Endodermal cell (in vitro differentiated cells): ENCODE results near the gene RGS14. TPM values are rescaled to one million over a fixed set of nuclear protein-coding genes. Genes with fewer than 3 reads are reported as not detected.

Experiments used
- DNase-seq: peaks from one replicate; pipeline ENCODE4 v3.0.0-alpha.2; 2017
- H3K27ac ChIP-seq: 2 replicates; pipeline ENCODE4 v1.5.1; 2013; ENCODE audit warnings: mild to moderate bottlenecking, low read depth, low read length, moderate library complexity
- H3K27me3 ChIP-seq: 2 replicates; pipeline ENCODE4 v1.6.1; 2013; ENCODE audit warnings: mild to moderate bottlenecking, low read length, moderate library complexity; ENCODE audit not compliant: insufficient read depth, control insufficient read depth, poor library complexity, severe bottlenecking
- H3K36me3 ChIP-seq: 2 replicates; pipeline ENCODE4 v1.7.0; 2013; ENCODE audit warnings: mild to moderate bottlenecking, low read length, moderate library complexity; ENCODE audit not compliant: control insufficient read depth, insufficient read depth
- H3K4me1 ChIP-seq: one replicate; pipeline ENCODE4 v1.7.0; 2013; ENCODE audit warnings: low read length; ENCODE audit not compliant: control insufficient read depth, insufficient read depth
- H3K4me3 ChIP-seq: 2 replicates; pipeline ENCODE4 v1.5.1; 2013; ENCODE audit warnings: mild to moderate bottlenecking, low read length, moderate library complexity
- H3K9ac ChIP-seq: 2 replicates; pipeline ENCODE4 v1.6.1; 2013; ENCODE audit warnings: mild to moderate bottlenecking, low read length, moderate library complexity; ENCODE audit not compliant: poor library complexity, severe bottlenecking; ENCODE audit errors: extremely low read depth
- H3K9me3 ChIP-seq: 2 replicates; pipeline ENCODE4 v1.6.1; 2013; ENCODE audit warnings: mild to moderate bottlenecking, low read length, moderate library complexity; ENCODE audit not compliant: control insufficient read depth
- H3K27ac Mint-ChIP-seq: 2 replicates; pipeline ENCODE4 v1.8.0; 2020; ENCODE audit warnings: mixed read lengths
- H3K27me3 Mint-ChIP-seq: 2 replicates; pipeline ENCODE4 v1.8.0; 2021; ENCODE audit warnings: mild to moderate bottlenecking, mixed read lengths; ENCODE audit not compliant: insufficient read depth
- H3K36me3 Mint-ChIP-seq: 2 replicates; pipeline ENCODE4 v1.8.0; 2020; ENCODE audit warnings: low read depth, mixed read lengths
- H3K4me1 Mint-ChIP-seq: 2 replicates; pipeline ENCODE4 v1.8.0; 2020; ENCODE audit warnings: mixed read lengths
- H3K4me3 Mint-ChIP-seq: 2 replicates; pipeline ENCODE4 v1.8.0; 2020; ENCODE audit warnings: mild to moderate bottlenecking, moderate library complexity, mixed read lengths
- H3K9me3 Mint-ChIP-seq: 2 replicates; pipeline ENCODE4 v1.8.0; 2020; ENCODE audit warnings: mild to moderate bottlenecking, mixed read lengths
- WGBS, 2 experiments: methylation state at CpG; one replicate each; pipeline versions ENCODE4 v1.1.5 to v1.1.7; 2013; ENCODE audit warnings: missing lambda C conversion rate in 2 of 2, mixed read lengths in 1 of 2; ENCODE audit not compliant: insufficient coverage in 1 of 2, insufficient read length in 1 of 2; 5-methylcytosine and 5-hydroxymethylcytosine counted together
- total RNA-seq, 2 donors: library from RNA; stranded (reverse); fragmentation: NEBNext Ultra II Directional in 1 of 2; extraction: Animal tissue kit (Norgen Biotek cat#: 25700) in 1 of 2; gene quantifications; 2 replicates in 1 of 2; 3 replicates in 1 of 2; pipeline ENCODE4 v1.2.1, GENCODE V29; 2021
- TF ChIP-seq, protein P1 (sequence below): fragments of 200-600 bp; sonication (generic); conservative IDR thresholded peaks from 2 replicates; pipeline ENCODE4 v1.5.0; 2021; ENCODE audit warnings: antibody characterized with exemption, mild to moderate bottlenecking

RGS14 gene
- total RNA-seq, 2 donors from 2014 or later = 14.2 to 21.9 TPM

DNA sequence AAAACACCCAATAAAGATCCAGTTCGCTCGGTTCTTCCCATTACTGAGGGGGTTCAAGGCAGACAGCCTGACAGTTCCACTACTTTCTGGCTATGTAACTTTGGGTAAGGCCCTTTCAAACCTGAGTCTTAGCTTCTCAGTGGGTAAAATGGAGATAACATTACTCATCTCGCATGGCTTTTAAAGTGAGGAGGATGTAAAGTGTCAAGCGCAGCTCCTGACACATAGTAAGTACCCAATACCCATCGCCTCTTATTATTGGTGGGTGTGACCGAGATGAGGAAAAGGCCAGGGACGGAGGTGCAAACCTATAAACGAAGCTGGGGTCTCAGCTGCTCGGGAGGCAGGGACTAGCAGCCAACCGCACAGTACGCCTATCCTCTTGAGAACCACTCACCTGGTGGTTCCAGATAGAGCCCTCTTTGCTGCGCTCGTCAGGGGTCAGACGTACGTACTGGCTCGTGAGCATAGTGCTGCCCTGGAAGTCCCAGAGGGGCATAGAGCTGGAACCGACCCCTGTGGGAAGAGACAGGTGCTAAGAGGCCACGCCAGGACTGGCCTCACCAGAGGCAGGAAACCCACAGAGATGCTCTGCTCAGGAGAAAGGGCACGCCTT is 6.8 kb upstream of the RGS14 start:
- H3K27ac Mint-ChIP-seq = peak overlapping the region; percentile 100
- DNase-seq = no peak
- H3K4me3 Mint-ChIP-seq = peak overlapping the region; percentile 99
- Histone ChIP-seq H3K27ac (no peak overlapping the region), H3K4me1 (peaks cover 11% of the 10 kb centered on the region), H3K36me3 (peaks cover 33% of the 10 kb centered on the region), H3K9ac (peak overlapping the region; percentile 91), H3K9me3 (no peaks in the 10 kb centered on the region), H3K4me3 (peak overlapping the region; percentile 97), H3K27me3 (no peaks in the 10 kb centered on the region)
- H3K36me3 Mint-ChIP-seq = peaks cover 20% of the 10 kb centered on the region
- H3K27me3 Mint-ChIP-seq = peaks cover 25% of the 10 kb centered on the region
- TF ChIP-seq, protein P1, sequence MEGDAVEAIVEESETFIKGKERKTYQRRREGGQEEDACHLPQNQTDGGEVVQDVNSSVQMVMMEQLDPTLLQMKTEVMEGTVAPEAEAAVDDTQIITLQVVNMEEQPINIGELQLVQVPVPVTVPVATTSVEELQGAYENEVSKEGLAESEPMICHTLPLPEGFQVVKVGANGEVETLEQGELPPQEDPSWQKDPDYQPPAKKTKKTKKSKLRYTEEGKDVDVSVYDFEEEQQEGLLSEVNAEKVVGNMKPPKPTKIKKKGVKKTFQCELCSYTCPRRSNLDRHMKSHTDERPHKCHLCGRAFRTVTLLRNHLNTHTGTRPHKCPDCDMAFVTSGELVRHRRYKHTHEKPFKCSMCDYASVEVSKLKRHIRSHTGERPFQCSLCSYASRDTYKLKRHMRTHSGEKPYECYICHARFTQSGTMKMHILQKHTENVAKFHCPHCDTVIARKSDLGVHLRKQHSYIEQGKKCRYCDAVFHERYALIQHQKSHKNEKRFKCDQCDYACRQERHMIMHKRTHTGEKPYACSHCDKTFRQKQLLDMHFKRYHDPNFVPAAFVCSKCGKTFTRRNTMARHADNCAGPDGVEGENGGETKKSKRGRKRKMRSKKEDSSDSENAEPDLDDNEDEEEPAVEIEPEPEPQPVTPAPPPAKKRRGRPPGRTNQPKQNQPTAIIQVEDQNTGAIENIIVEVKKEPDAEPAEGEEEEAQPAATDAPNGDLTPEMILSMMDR = no peak
- 15 to 17% methylated on average over 12 to 19 of the region's 19 CpGs for WGBS, 2 experiments
- H3K4me1 Mint-ChIP-seq = peaks cover 18% of the 10 kb centered on the region
- H3K9me3 Mint-ChIP-seq = no peaks in the 10 kb centered on the region

DNA sequence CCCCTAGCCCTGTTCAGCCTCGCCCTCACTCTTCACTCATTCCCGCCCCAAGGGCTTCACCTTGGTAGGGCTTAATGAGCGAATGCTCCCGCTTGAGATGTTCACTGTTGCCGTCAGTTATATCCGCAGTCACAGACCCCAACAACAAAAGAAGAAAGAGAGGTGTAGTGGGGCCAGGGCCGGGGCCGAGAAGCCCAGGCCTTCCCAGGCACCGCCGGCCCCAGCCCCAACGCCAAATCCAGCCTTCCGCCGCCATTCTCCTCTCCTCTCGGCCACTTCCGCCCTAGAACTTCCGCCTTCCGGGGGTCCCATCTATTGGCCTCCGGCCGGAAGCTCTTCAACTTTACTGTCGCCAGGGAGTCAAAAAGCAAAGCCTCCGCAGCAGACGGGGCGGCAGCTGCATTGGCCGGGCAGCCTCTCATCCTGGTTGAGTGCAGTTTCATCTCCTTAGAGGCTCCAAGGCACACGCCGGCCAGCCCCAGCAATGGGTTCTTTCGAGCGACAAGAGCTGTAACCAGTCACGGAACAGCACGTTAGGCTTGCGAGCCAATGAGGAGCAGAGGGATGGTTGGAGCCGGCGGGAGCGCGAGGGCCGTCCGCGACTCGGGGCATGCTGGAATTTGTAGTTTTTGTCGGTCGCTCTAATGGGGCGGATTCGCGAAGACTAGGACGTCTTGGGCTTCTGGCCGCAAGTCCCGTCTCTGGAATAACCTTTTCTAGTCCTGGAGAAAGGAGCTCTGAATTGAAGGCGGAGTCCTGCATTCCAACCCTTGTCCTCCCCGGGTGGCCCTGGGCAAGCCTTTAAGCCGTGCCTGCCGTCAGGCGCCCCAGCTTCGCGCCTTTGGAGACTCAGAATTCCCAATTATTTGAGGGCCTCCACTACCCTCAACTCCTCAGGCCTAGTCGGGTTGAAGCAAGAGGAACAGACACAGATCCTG is 6.1 kb upstream of the RGS14 start, which contains the start of gene LMAN2:
Gene LMAN2, minus strand, starts transcription at position 277 of the 938 bp plus-strand sequence. Its CDS starts 21 bp downstream, at position 256.
- peaks cover 27% of the 10 kb centered on the region for H3K36me3 ChIP-seq
- peaks cover 18% of the 10 kb centered on the region for H3K4me1 Mint-ChIP-seq
- peak within 1 kb of the TSS; percentile 97 for H3K4me3 ChIP-seq
- H3K27ac ChIP-seq = peak within 1 kb of the TSS; percentile 94
- H3K9me3 ChIP-seq = no peaks in the 10 kb centered on the region
- TF ChIP-seq, protein P1 = no peak
- H3K9ac ChIP-seq = peak within 1 kb of the TSS; percentile 91
- peaks cover 33% of the 10 kb centered on the region for H3K27me3 Mint-ChIP-seq
- peaks cover 4% of the 10 kb centered on the region for H3K27me3 ChIP-seq
- DNase-seq = peak; percentile 98
- H3K36me3 Mint-ChIP-seq = peaks cover 15% of the 10 kb centered on the region
- H3K9me3 Mint-ChIP-seq = no peaks in the 10 kb centered on the region
- peak within 1 kb of the TSS; percentile 99 for H3K4me3 Mint-ChIP-seq
- 0 to 8% methylated on average over 34 to 55 of the region's 55 CpGs for WGBS, 2 experiments
- H3K27ac Mint-ChIP-seq = peak within 1 kb of the TSS; percentile 100
- H3K4me1 ChIP-seq = peaks cover 11% of the 10 kb centered on the region

DNA sequence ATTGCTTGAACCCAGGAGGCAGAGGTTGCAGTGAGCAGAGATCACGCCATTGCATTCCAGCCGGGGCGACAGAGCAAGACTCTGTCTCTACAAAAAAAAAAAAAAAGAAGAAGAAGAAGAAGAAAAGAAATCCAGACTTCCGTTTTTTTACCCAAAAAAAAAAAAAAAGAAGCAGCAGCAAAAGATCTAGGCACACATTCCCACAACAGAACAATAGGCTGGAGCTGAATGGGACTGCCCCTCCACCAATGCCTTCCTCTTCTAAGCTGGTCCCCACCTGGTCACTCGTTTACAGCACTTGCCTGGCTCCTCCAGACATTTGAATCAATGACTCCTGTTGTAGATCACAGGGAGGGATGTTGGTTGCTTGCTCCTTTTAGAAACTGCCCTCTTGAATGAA is 4.6 kb upstream of the RGS14 start:
- Mint-ChIP-seq H3K9me3 (no peaks in the 10 kb centered on the region), H3K4me1 (peaks cover 18% of the 10 kb centered on the region), H3K27me3 (peaks cover 42% of the 10 kb centered on the region), H3K27ac (no peak overlapping the region), H3K36me3 (peaks cover 6% of the 10 kb centered on the region), H3K4me3 (no peak overlapping the region)
- Histone ChIP-seq H3K9ac (no peak overlapping the region), H3K27me3 (peaks cover 12% of the 10 kb centered on the region), H3K4me1 (peaks cover 11% of the 10 kb centered on the region), H3K27ac (no peak overlapping the region), H3K9me3 (no peaks in the 10 kb centered on the region), H3K36me3 (peaks cover 14% of the 10 kb centered on the region), H3K4me3 (no peak overlapping the region)
- WGBS, 2 experiments = 95 to 100% methylated on average over 2 to 4 of the region's 5 CpGs
- TF ChIP-seq, protein P1 = no peak
- no peak for DNase-seq
